SU-DHL-6 (cell line): ENCODE measurements around the gene IPO9.
"Not testable (repeated sequence)": the region's sequence is repeated elsewhere in the genome, so short reads cannot be mapped to it uniquely, and the experiment has no call there.

Experiments used
- H2AFZ ChIP-seq: fragments of 200-600 bp; sonication (generic); 2 replicates; pipeline ENCODE4 v1.6.1; 2014; ENCODE audit warnings: low read depth, mild to moderate bottlenecking, moderate library complexity, mixed read lengths, antibody characterized with exemption, low read length; ENCODE audit not compliant: severe bottlenecking
- H3F3A ChIP-seq: fragments of 200-600 bp; shearing (Covaris generic); 2 replicates; pipeline ENCODE4 v1.6.0; 2016; ENCODE audit warnings: antibody characterized with exemption, mild to moderate bottlenecking; ENCODE audit not compliant: insufficient read depth
- H3K27ac ChIP-seq: fragments of 200-600 bp; sonication (generic); 2 replicates; pipeline ENCODE4 v1.5.1; 2016; ENCODE audit warnings: low read depth, mild to moderate bottlenecking, low read length, moderate library complexity, mixed read lengths
- H3K27me3 ChIP-seq: fragments of 200-600 bp; sonication (generic), shearing (Covaris generic); 2 replicates; pipeline ENCODE4 v1.6.0; 2014; ENCODE audit warnings: mild to moderate bottlenecking, low read length
- H3K36me3 ChIP-seq: fragments of 200-600 bp; sonication (generic); 2 replicates; pipeline ENCODE4 v1.6.1; 2014; ENCODE audit warnings: mild to moderate bottlenecking, low read length, mixed read lengths
- H3K4me2 ChIP-seq: fragments of 300-600, 200-600 bp; shearing (Covaris generic), sonication (generic); 2 replicates; pipeline ENCODE4 v1.6.0; 2014; ENCODE audit warnings: low read length, low read depth, mild to moderate bottlenecking; ENCODE audit not compliant: poor library complexity, severe bottlenecking
- H3K4me3 ChIP-seq: fragments of 200-600 bp; sonication (generic); 2 replicates; pipeline ENCODE4 v1.5.1; 2014; ENCODE audit warnings: antibody characterized with exemption, low read length, mild to moderate bottlenecking, mixed read lengths; ENCODE audit not compliant: insufficient read depth, poor library complexity, severe bottlenecking
- H3K79me2 ChIP-seq: fragments of 200-600 bp; sonication (generic); 2 replicates; pipeline ENCODE4 v1.6.1; 2014; ENCODE audit warnings: mild to moderate bottlenecking, low read length, moderate library complexity; ENCODE audit not compliant: insufficient read depth
- H3K9ac ChIP-seq: fragments of 200-600 bp; sonication (generic); 2 replicates; pipeline ENCODE4 v1.7.0; 2014; ENCODE audit warnings: mild to moderate bottlenecking, low read length
- H3K9me2 ChIP-seq: fragments of 200-600 bp; sonication (generic); replicated peaks from 2 replicates; pipeline ENCODE4 v1.6.1; 2014; ENCODE audit warnings: low read length; ENCODE audit not compliant: insufficient read depth
- H3K9me3 ChIP-seq: fragments of 200-600 bp; sonication (generic); 2 replicates; pipeline ENCODE4 v1.6.1; 2014; ENCODE audit warnings: low read length, mixed read lengths; ENCODE audit not compliant: insufficient read depth
- H4K20me1 ChIP-seq: fragments of 200-600 bp; sonication (generic); 2 replicates; pipeline ENCODE4 v1.6.1; 2014; ENCODE audit warnings: low read depth, mild to moderate bottlenecking, antibody characterized with exemption, low read length, moderate library complexity, mixed read lengths
- CTCF ChIP-seq: fragments of 200-600 bp; sonication (generic); IDR thresholded peaks from one replicate; pipeline ENCODE4 v1.5.1; 2017; ENCODE audit warnings: antibody characterized with exemption, mild to moderate bottlenecking, low read length, moderate library complexity; ENCODE audit not compliant: insufficient read depth, poor library complexity, severe bottlenecking
- EZH2phosphoT487 ChIP-seq: fragments of 200-600 bp; sonication (generic), shearing (Covaris generic); conservative IDR thresholded peaks from 2 replicates; pipeline ENCODE4 v1.6.1; 2018; ENCODE audit warnings: mild to moderate bottlenecking, antibody characterized with exemption, low read length, moderate library complexity, mixed read lengths

The IPO9 gene

DNA sequence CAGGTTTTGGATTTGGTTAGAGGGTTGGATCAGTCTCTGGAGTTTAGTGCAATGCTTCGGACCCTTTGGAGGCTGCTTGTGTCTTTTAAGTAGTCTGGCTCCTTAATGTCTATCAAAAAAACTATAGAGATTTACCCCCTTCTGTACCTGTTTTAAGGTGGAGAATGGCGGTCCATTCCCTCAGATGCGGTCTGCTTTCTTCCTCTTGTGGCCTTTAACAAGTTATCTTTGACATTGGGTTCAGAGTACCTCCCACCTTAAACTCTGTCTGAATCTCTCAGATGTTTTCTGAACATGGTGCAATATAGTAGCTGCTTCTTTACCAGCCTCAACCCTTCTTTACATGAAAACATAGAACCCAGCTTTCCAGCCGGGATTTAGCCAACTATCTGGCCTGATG is 2.4 kb downstream of the IPO9 start:
- Histone ChIP-seq H3K27me3 (no peaks in the 10 kb centered on the region), H3K9me2 (no peaks in the 10 kb centered on the region), H3K9ac (0 out of 2 replicates have a peak overlapping the region, but pooled peaks have one; percentile 1), H2AFZ (no peak overlapping the region), H3K27ac (no peak overlapping the region), H3K36me3 (0 out of 2 replicates have a peak, but pooled peaks cover 11% of the 10 kb centered on the region), H3K79me2 (peaks cover 73% of the 10 kb centered on the region), H4K20me1 (peaks cover 23% of the 10 kb centered on the region), H3K4me3 (peak overlapping the region; percentile 0), H3F3A (no peaks in the 10 kb centered on the region), H3K9me3 (no peaks in the 10 kb centered on the region), H3K4me2 (peak overlapping the region; percentile 92)
- TF ChIP-seq EZH2phosphoT487 (no peak), CTCF (no peak)

GRCh38 chr1:201834621-201835020 is 5.7 kb downstream of the IPO9 start:
- H3K79me2 ChIP-seq = peaks cover 100% of the 10 kb centered on the region
- H3K4me2 ChIP-seq = no peak overlapping the region
- no peaks in the 10 kb centered on the region for H3K9me2 ChIP-seq
- H3K27me3 ChIP-seq = no peaks in the 10 kb centered on the region
- no peak overlapping the region for H3K9ac ChIP-seq
- peaks cover 31% of the 10 kb centered on the region for H4K20me1 ChIP-seq
- no peak for TF ChIP-seq CTCF
- TF ChIP-seq EZH2phosphoT487 = no peak
- no peak overlapping the region for H2AFZ ChIP-seq
- no peak overlapping the region for H3K4me3 ChIP-seq
- peaks cover 11% of the 10 kb centered on the region; the same call in 1 of the 2 replicates for H3K36me3 ChIP-seq
- H3K27ac ChIP-seq = no peak overlapping the region
- H3K9me3 ChIP-seq = no peaks in the 10 kb centered on the region
- H3F3A ChIP-seq = no peaks in the 10 kb centered on the region

DNA sequence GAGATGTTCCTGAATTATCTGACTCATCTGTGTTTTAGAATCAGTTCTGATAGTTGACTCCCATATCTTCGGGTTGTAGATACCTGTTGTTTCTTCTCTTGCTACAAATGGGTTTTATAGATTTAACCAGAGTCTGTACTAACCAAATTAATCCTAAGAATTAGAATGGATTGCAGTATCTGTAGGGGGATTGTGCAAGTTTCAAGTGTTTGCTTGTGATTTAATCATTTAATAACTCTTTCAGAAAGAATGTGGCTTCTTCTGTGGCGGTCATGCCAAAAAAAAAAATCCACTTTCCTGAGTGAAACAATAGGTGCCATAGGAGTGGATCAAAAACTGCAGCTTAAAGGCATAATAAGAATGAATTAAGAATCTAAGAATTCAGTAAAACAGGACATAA is 9.4 kb downstream of the IPO9 start:
- peaks cover 11% of the 10 kb centered on the region; the same call in 1 of the 2 replicates for H3K36me3 ChIP-seq

DNA sequence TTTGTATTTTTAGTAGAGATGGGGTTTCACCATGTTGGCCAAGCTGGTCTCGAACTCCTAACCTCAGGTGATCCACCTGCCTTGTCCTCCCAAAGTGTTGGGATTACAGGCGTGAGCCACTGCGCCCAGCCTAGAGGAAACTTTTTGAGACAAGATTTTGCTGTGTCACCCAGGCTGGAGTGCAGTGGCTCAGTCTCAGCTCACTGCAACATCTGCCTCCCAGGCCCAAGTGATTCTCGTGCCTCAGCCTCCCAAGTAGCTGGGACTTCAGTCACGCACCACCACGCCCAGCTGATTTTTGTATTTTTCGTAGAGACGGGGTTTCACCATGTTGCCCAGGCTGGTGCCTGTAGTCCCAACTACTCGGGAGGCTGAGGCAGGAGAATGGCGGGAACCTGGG is 10.1 kb downstream of the IPO9 start:
- H3K9me3 ChIP-seq, H3K27ac ChIP-seq, H3K4me3 ChIP-seq, H3K9ac ChIP-seq, H3K27me3 ChIP-seq, H3K4me2 ChIP-seq, H3K9me2 ChIP-seq, H2AFZ ChIP-seq, H3F3A ChIP-seq: not testable (repeated sequence)
- Histone ChIP-seq H3K79me2 (peaks cover 100% of the 10 kb centered on the region), H3K36me3 (peaks cover 11% of the 10 kb centered on the region; the same call in 1 of the 2 replicates), H4K20me1 (peaks cover 47% of the 10 kb centered on the region)

More for the DNA sequence above, 9.4 kb downstream of the IPO9 start:
- Histone ChIP-seq H3K9me3 (no peaks in the 10 kb centered on the region), H3K27ac (no peak overlapping the region), H3K27me3 (no peaks in the 10 kb centered on the region), H3K79me2 (peaks cover 100% of the 10 kb centered on the region), H3F3A (no peaks in the 10 kb centered on the region; the same call in 1 of the 2 replicates), H3K4me3 (no peak overlapping the region), H3K4me2 (no peak overlapping the region), H4K20me1 (peaks cover 45% of the 10 kb centered on the region), H2AFZ (no peak overlapping the region), H3K9me2 (no peaks in the 10 kb centered on the region), H3K9ac (no peak overlapping the region)
- TF ChIP-seq EZH2phosphoT487 (no peak), CTCF (no peak)
